HCEC 1CT (cell line): ENCODE results near the gene DEK.
"Not testable (repeated sequence)": the region's sequence is repeated elsewhere in the genome, so short reads cannot be mapped to it uniquely, and the experiment has no call there.

Experiments
- DNase-seq: peaks from one replicate; pipeline ENCODE4 v3.0.0-alpha.2; 2017

DEK gene, protein sequence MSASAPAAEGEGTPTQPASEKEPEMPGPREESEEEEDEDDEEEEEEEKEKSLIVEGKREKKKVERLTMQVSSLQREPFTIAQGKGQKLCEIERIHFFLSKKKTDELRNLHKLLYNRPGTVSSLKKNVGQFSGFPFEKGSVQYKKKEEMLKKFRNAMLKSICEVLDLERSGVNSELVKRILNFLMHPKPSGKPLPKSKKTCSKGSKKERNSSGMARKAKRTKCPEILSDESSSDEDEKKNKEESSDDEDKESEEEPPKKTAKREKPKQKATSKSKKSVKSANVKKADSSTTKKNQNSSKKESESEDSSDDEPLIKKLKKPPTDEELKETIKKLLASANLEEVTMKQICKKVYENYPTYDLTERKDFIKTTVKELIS

DNA sequence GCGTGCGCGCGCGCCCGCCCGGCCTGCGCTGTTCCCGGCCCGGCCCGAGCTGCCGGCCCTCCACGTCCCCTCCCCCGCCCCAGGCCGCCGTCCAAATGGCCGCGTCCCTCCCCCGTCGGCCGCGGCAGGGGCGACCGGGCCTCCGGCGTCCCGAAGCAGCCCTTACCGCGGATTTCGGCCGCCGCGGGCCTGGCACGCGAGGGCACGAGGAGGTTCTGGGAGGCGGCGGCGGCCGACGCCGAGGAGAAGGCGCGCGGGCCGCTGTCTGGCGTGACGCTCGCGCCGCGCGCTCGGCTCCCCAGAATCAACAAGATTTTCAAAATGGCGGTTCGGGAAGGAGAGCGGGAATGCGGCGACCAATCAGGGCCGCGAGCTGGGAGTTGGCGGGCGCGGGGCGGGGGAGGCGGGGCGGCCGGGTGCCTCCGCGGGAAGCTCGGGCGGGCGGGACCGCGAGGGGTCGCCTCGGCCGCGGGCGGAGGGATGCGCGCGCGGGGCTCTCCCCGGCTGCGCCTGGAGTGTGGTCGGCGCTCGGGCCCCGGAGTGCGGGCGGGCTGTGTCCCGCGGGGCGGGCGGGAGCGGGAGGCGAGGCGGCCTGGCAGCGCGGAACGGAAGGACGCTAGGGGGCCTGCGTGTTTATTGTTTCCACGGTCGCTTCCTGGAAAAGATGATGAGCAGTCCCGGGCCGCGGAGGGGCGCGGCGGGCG, at the start of gene DEK:
TSS of gene DEK (minus strand) at position 312 of the 704 bp plus-strand sequence. CDS start 543 bp downstream, outside the sequence.
- DNase-seq = peak; percentile 87

DNA sequence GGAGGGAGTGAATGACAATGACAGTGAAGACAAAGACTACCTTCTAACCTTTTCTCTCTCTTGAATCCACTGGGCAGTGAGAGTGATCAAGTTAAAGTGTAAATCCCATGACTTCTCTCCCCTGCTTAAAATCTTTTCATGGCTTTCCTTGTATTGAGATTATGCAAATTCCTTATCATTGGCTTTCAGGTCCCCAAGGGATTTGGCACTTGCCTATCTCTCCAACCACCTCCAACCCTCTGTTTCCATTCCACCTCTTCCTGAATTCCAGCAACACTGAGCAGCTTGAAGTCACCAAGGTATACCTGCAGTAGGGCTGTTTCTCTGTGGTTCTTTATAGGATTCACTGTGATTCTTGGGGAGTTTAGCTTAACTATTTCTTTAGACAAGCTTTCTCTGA, 48.0 kb upstream of the DEK start:
- no peak for DNase-seq

DNA sequence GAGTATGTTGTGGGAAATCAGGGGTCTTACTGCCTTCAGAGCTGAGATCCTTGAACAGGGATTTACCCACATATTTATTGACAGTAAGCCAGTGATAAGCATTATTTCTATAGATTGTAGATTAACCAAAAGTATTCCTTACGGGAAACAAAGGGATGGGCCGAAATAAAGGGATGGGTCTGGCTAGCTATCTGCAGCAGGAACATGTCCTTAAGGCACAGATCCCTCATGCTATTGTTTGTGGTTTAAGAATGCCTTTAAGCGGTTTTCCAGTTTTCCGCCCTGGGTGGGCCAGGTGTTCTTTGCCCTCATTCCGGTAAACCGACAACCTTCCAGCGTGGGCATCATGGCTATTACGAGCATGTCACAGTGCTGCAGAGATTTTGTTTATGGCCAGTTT, 45.7 kb upstream of the DEK start:
- not testable (repeated sequence) for DNase-seq

DNA sequence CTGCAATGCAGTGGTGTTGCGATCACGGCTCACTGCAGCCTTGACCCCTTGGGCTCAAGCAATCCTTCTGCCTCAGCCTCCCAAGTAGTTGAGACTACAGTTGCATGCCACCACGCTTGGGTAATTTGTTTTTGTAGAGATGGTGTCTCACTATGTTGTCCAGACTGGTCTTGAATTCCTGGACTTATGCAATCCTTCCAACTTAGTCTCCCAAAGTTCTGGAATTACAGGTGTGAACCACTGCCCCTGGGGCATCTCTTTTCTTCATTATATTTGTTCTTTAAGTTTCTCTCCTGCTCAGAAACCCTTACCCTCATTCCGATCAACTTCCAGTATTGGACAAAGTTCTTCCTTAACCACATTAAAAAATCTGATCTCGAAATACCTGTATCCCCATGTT, 44.7 kb upstream of the DEK start:
- DNase-seq = no peak

DNA sequence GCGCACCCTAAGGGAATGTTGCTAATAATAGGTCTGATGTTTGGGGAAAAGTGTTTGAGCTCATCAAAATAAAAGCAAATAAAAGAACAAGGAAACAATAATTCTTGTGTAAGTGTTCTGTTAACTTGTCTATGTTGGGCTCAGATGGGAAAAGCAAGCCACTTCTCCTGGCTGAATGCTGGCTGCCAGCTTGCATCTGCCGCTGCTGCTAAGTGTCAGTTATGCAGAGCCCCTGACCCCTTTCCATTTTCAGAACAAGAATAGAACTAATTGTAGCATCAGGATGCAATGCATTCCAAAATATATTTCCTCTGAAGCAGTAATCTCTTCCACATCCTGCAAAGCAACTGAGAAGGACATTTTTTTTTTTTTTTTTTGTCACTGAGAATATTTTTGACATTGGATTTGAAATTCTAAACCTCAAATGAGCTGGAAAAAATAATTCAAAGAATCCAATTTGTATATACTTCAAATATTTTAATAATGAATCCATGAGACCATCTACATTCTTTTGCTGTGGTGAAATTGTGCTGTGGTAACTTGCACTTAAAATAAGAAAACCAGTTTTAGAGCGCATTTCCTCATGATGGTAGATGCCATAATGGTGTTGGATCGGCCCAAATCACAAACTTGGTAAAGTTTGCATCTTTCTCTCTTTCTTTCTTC, 43.9 kb upstream of the DEK start:
- DNase-seq = peak; percentile 89

DNA sequence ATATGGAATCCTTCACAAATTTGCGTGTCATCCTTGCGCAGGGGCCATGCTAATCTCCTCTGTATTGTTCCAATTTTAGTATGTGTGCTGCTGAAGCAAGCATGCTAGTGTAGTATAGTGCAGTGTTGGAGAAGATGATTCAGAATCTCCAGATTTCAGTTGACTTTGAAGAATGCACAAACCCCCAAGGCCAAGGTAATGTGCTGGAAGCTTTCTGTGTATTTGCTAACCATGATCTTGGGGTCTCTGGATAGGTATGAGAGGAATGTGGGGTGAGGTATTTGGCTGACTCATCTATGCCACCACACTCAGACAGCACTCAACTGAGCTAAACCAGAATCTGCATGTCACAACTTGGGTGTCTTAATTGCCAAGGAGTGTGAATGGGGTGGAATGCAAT, 42.6 kb upstream of the DEK start:
- peak; percentile 50 for DNase-seq

DNA sequence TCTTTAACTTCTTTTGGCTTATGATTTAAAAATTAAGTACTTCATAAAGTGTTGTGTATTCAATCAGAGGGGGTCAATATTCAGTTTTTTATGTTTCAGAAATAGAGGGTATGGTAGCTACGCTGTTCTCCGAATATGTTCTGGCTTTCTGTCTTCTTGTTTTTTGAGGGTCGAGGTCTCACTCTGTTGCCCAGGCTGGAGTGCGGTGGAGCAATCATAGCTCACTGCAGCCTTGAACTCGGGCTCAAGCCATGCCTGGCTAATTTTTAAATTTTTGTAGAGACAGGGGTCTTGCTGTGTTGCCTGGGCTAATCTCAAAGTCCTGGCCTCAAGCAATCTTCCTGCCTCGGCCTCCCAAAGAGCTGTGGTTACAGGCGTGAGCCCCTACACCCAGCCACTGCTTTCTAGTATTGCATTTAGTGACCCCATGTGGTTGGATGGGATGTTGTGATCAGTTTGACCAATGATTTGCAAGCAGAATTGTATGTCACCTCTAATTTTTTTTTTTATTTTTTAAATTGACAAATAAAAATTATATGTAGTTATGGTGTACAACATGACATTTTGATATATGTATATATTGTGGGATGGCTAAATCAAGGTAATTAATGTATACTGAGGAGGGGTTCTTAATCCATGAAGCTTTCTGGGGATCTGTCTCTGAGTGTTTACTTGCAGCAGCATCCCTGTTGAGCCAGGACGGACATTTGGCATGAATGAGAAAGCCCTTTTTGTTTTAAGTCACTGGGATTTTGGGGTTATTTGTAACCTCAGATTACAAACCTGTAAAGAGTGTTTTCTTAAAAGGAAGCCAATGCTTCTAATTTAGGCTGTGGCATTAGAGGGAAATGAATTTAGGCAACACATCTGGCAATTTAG, 38.5 kb upstream of the DEK start:
- DNase-seq = peak; percentile 19

DNA sequence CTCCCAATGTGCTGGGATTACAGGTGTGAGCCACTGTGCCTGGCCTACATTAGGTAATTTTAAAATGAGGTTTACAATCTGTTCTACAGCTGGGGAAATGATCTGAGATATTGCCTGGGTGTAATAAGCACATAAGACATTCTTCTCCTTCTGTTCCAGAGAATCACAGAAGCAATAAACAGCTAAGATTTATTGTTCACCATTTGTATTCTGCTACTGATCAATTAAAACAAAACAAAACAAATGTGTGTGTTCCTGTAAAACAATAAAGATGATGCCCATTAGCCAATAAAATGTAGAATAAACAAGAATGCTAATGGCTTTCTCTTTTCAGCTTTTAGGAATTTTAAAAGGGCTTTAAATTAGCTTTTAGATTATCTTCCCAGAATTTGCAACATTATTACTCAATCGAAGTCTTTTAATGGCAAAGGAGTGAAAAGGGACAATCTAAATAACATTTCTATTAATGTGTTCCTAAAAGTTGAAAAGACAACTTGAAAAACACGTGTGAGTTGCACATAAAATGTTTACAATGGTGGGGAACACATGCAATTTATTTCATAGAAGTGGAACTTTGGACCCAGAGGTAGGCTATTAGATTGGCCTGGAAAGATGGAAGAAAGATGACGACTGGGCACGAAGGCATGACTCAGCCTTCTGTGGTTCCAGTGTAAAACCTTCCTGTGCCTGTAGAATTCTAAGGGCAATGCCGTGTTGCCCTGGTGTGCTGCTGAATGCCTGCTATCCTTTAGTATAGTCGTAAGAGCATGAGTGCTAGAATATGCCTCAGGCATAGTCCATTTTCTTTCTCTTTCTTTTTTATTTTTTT, 29.0 kb upstream of the DEK start:
- DNase-seq = peak; percentile 25

DNA sequence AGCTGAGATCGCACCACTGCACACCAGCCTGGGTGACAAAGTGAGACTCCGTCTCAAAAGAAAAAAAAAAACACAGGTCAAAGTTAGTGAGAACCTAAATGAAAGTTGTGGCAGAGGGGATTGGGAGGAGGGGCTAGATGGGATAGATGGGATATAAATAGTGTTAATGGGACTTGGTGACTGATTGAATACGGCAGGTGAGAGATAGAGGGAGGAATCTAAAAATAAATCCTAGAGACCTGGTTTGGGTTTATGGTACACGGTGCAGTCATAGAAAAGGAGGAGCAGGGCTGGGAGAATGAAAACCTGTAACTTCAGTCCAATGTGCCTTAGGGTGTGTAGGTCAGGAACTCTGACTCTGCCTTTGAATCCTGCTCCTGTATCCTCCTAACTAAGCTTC, 25.0 kb upstream of the DEK start:
- DNase-seq = no peak

DNA sequence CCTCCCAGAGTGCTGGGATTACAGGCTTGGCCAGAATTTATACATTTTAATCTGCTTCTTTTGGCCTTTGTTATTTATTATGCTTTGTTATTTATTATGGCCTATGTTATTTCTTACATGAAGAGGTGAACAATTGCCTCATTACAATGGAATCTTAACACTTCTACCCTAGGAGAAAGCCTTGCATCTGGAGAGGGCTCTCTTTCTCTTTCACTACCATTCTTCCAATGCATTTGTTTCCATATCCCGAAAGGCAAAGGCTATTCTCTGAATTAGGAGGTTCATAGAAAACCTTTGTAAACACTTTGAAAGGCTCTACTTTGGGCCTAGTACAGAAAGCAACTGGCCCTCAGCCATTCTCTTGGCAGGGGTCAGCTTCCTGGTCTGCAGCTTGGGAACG, 19.9 kb upstream of the DEK start:
- no peak for DNase-seq

DNA sequence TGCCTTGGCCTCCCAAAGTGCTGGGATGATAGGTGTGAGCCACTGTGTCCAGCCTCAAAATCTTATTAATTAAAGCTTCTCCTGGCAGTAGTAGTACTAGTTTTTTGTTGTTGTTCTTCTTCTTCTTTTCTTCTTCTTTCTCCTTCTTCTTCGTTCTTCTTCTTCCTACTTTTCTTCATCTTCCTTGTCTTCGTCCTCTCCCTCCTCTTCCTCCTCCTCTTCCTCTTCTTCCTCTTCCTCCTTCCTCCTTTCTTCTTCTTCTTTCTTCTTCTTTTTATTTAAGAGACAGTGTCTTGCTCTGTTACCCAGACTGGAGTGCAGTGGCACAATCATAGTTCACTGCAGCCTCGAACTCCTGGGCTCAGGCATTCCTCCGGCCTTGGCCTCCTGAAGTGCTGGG, 17.2 kb upstream of the DEK start:
- DNase-seq = no peak

DNA sequence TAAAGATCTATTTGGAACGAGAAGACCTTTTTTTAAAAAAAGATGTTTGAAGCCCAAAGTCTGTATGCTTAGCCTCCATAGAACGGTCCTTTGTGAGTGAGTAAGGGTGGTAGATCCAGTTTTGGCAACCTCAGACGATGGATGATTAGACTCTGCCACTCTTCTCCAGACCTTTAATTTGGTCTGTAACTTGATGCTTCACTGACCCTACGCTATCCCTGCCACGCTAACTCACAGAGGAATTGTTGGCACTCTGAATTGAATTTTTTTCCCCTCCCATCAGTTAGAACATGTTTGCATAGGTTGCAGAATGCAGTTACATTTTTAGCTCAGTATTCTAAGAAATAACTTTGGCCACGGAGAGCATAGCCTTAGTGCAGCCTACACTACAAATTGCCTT, 15.8 kb upstream of the DEK start:
- DNase-seq = no peak

DNA sequence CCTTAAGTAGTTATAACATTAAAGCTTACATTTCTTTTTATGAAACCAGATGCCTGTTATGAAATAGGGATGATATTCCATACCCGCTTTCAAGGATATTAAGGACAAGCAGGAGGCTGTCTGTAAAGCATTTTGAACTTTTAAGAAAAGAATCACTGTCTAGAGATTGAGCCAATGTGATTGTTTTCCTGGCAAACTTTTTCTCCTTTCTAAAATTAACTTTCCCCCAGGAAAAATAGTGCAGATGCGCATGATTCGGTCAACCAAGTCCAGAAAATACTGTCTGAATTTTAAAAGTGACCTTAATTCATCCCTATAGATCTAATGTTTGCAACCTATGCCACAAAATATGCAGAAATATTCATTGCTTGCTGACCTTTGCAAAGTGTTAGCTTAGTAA, 15.1 kb upstream of the DEK start:
- DNase-seq = no peak

DNA sequence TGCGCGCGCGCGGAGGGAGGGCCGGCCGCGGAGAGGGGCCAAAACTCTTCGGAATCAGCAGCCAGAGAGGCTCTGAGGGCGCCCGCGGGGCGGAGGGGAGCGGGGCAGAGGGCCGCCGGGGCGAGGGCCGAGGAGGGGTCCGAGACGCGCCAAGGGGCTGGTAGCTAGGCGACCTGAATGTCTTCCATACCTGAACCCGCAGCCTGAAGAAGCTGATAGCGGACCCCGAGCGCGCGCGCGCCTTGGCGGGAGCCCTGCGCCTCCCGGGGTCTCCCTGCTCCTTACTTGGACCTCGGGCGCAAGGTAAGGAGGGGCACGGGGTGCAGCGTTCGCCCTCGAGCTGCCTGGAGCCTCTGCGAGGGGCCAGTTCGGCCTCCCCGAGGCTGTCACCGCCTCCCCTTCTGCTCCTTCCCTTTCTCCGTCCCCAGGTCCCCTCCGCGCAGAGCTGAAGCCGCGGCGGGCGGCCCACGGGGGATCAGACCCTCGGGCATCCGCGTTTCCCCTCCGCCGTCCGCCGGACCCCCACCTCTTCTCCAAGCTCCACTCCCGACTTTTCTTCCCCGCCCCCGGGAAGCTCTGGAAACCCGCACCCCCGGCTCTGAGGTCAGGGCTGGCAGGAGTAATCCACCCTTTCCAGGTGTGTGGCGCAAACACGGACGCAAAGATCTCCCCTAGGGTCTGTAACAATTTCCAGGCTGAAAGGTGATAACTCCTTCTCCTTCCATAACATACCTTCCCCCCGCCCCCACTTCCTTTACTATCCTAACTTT, 13.1 kb upstream of the DEK start:
- no peak for DNase-seq

DNA sequence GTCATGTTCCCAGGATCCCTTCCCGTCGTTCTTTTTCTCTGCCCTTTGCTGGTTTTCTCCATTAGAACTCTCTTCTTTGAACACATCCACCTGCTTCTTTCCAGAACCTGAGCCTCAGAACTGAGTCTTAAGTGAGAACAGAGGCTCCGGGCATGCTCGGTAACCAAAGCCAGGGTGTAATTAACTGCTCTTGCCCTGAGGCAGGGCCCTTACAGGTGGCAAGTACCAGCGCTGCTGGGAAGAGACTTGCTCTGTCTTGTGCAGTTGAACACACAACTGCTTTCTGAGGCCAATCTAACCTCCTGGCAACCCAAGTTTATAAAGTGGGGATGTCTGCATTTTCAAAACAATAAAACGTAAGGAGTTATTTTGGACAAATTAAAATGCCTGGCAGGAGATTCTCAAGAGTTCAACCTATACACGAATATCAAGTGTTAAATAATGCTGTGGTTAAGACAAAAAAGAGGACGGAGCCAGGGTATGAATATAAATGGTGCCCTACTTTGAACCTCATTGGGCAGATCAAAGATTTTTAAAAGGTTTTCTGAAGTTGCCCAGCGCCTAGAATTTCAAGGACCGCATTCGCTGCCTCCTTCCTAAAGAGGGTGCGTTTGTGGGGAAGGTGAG, 12.4 kb upstream of the DEK start:
- no peak for DNase-seq

DNA sequence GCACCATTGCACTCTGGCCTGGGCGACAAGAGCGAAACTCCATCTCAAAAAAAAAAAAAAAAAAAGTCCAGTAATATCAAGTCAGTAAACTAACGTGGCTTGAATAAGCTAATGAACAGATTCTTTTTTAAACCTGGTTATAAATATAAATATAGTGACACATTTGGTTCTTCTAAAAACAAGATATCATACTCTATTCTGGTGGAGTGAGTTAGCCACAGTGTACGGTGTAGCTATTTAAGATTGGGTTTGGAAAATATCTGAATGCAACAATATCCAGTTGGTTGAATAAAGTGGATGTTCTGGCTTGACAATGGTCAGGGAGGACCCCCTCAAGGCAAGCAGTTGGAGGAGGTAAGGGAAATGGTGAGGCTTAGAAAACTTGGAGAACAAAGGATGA, 5.9 kb upstream of the DEK start:
- no peak for DNase-seq

DNA sequence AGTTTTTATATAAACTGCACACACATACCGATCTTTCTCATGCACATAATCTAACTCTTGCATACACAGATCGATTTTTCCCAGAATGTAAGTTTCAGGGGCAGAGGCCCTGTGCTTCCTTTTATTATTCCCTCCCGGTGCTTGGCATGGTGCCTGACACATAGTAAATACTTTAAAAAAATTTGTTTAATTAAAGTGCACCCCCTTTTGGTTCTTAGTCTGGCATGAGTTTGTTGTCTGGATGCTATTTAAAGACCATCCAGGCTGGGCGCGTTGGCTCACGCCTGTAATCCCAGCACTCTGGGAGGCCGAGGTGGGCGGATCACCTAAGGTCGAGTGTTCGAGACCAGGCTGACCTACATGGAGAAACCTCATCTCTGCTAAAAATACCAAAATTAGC, 5.4 kb upstream of the DEK start:
- DNase-seq = no peak

DNA sequence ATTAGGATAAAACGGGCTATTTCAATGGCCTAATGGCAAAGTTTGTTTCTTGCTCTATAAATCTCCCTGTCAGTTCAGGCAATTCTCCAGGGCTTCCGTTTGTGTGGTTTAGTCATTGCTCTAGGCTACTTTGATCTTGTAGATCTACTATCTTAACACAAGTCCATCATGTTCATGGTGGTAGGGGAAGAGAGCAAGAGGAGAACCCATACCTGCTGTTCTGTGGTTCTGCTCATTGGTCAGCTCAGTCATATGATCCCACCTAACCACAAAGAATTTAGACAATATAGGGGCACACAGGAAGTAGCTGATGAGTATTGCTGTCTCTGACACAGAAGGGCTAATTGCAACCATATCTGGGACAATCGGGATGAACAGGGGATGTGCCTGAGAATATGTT, 4.9 kb upstream of the DEK start:
- DNase-seq = peak; percentile 58

DNA sequence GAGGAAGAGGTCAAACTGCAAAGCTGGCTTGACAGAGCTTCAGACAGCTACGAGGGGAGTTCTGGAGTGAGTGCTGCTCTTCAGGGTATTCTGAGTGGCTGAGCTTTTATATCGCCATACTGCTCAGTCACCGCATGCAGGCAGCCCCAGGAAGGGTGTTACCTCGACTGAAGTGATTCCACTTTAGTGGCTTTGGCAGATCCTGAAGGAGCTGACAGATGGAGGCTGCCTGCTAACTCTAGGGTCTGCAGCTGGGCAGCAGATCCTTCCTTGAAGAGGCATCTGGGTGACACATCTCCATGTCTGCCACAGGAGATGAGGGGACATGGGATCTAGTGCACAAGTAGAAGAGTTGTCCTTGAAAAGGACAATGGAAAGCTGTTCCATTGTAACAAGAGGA, 3.7 kb upstream of the DEK start:
- DNase-seq = no peak

DNA sequence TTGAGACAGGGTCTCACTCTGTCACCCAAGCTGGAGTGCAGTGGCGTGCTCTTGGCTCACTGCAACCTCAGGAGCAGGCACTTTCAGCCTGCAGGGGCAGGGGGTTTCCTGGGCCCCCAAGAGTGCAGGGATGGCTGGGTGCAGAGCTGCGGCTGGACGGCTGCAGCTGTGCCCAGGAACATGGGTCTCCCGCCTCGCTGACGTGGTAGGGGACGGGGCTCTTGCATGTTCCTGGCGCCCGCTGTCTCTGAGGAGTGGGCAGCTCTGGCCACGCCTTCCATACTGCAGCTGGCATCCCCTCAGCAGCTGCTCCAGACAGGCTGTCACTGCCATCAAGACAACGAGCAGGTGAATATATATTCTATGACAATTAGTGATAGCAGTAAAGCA, 2.2 kb upstream of the DEK start:
- DNase-seq = no peak
